Panc1 (cell line): ENCODE data around the gene BBS5.

ENCODE experiments used
- CTCF ChIP-seq: fragments of 450-650 bp; IDR thresholded peaks from 2 replicates; pipeline ENCODE4 v1.5.1; 2017; ENCODE audit warnings: mild to moderate bottlenecking
- POLR2AphosphoS5 ChIP-seq: IDR thresholded peaks from 2 replicates; pipeline ENCODE4 v1.6.1; 2012; ENCODE audit warnings: mild to moderate bottlenecking, low read depth, low read length, moderate library complexity
- TCF7L2 ChIP-seq: IDR thresholded peaks from 2 replicates; pipeline ENCODE4 v1.6.1; 2011; ENCODE audit warnings: mild to moderate bottlenecking, low read depth, low read length, inconsistent platforms
- TF ChIP-seq, protein P1 (sequence below), 2 experiments: IDR thresholded peaks; 2 replicates each; pipeline ENCODE4 v1.6.1; 2011 to 2012; ENCODE audit warnings: low read depth in 2 of 2, control low read depth in 1 of 2, low read length in 1 of 2, mild to moderate bottlenecking in 1 of 2, moderate library complexity in 1 of 2; ENCODE audit not compliant: insufficient read depth in 1 of 2

GRCh38 chr2:169509955-169510354 is 30.7 kb downstream of the BBS5 start:
- TF ChIP-seq CTCF (no peak), POLR2AphosphoS5 (no peak), TCF7L2 (no peak)
- TF ChIP-seq, protein P1, sequence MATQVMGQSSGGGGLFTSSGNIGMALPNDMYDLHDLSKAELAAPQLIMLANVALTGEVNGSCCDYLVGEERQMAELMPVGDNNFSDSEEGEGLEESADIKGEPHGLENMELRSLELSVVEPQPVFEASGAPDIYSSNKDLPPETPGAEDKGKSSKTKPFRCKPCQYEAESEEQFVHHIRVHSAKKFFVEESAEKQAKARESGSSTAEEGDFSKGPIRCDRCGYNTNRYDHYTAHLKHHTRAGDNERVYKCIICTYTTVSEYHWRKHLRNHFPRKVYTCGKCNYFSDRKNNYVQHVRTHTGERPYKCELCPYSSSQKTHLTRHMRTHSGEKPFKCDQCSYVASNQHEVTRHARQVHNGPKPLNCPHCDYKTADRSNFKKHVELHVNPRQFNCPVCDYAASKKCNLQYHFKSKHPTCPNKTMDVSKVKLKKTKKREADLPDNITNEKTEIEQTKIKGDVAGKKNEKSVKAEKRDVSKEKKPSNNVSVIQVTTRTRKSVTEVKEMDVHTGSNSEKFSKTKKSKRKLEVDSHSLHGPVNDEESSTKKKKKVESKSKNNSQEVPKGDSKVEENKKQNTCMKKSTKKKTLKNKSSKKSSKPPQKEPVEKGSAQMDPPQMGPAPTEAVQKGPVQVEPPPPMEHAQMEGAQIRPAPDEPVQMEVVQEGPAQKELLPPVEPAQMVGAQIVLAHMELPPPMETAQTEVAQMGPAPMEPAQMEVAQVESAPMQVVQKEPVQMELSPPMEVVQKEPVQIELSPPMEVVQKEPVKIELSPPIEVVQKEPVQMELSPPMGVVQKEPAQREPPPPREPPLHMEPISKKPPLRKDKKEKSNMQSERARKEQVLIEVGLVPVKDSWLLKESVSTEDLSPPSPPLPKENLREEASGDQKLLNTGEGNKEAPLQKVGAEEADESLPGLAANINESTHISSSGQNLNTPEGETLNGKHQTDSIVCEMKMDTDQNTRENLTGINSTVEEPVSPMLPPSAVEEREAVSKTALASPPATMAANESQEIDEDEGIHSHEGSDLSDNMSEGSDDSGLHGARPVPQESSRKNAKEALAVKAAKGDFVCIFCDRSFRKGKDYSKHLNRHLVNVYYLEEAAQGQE (IDR thresholded peaks at IDR 0.05; ENCODE audit: insufficient read depth in 1 of 2, low read depth in 2 of 2, low read length in 1 of 2): no peak
